GM19239 (cell line): ENCODE results near the gene CACHD1.
"Not testable (repeated sequence)": the region's sequence is repeated elsewhere in the genome, so short reads cannot be mapped to it uniquely, and the experiment has no call there.

Source experiments
- DNase-seq: peaks from one replicate; pipeline ENCODE4 v3.0.0; 2011; ENCODE audit warnings: low spot score; ENCODE audit not compliant: insufficient read length
- FAIRE-seq: peaks from 2 replicates; lab custom pipeline; 2011; peaks lifted over from hg19 to GRCh38; lab: Jason Lieb, UNC

CACHD1 gene

GRCh38 chr1:64727861-64728260 is 257.9 kb downstream of the CACHD1 start:
- FAIRE-seq: no peak

GRCh38 chr1:64733581-64734286 is 263.8 kb downstream of the CACHD1 start:
- DNase-seq: no peak
- no peak for FAIRE-seq

More at GRCh38 chr1:64727861-64728260, 257.9 kb downstream of the CACHD1 start:
- no peak for DNase-seq

- FAIRE-seq: no peak
- DNase-seq: no peak
These were observed 264.3 kb downstream of the CACHD1 start for GRCh38 chr1:64734287-64734652.

GRCh38 chr1:64740687-64741086 is 270.8 kb downstream of the CACHD1 start:
- not testable (repeated sequence) for FAIRE-seq, DNase-seq
